SK-N-SH (cell line): ENCODE results near the gene HIF1A.

ENCODE experiments used
- EP300 ChIP-seq, 2 experiments: IDR thresholded peaks; 2 replicates each; pipeline versions ENCODE4 v1.4.0 to v1.6.1; 2012; ENCODE audit warnings: borderline replicate concordance in 1 of 2, low read depth in 1 of 2, low read length in 1 of 2
- EZH2phosphoT487 ChIP-seq: fragments of 200-600 bp; sonication (generic); IDR thresholded peaks from 2 replicates; pipeline ENCODE4 v1.6.1; 2017; ENCODE audit warnings: low read depth, mixed run types, mild to moderate bottlenecking, antibody characterized with exemption, moderate library complexity, borderline replicate concordance
- GABPA ChIP-seq: IDR thresholded peaks from 2 replicates; pipeline ENCODE4 v1.4.0; 2012; ENCODE audit warnings: low read depth, mild to moderate bottlenecking
- NRF1 ChIP-seq: IDR thresholded peaks from 2 replicates; pipeline ENCODE4 v1.6.1; 2012; ENCODE audit warnings: low read depth, mild to moderate bottlenecking, low read length
- PBX3 ChIP-seq: IDR thresholded peaks from 2 replicates; pipeline ENCODE4; 2012
- RFX5 ChIP-seq: IDR thresholded peaks from 2 replicates; pipeline ENCODE4 v1.6.1; 2012; ENCODE audit warnings: mild to moderate bottlenecking, improper control_type of control experiment, low read length
- TF ChIP-seq, protein P1 (sequence below): fragments of 200-600 bp; sonication (generic); IDR thresholded peaks from 2 replicates; pipeline ENCODE4 v1.6.1; 2017; ENCODE audit warnings: antibody characterized with exemption, mild to moderate bottlenecking, moderate library complexity

DNA sequence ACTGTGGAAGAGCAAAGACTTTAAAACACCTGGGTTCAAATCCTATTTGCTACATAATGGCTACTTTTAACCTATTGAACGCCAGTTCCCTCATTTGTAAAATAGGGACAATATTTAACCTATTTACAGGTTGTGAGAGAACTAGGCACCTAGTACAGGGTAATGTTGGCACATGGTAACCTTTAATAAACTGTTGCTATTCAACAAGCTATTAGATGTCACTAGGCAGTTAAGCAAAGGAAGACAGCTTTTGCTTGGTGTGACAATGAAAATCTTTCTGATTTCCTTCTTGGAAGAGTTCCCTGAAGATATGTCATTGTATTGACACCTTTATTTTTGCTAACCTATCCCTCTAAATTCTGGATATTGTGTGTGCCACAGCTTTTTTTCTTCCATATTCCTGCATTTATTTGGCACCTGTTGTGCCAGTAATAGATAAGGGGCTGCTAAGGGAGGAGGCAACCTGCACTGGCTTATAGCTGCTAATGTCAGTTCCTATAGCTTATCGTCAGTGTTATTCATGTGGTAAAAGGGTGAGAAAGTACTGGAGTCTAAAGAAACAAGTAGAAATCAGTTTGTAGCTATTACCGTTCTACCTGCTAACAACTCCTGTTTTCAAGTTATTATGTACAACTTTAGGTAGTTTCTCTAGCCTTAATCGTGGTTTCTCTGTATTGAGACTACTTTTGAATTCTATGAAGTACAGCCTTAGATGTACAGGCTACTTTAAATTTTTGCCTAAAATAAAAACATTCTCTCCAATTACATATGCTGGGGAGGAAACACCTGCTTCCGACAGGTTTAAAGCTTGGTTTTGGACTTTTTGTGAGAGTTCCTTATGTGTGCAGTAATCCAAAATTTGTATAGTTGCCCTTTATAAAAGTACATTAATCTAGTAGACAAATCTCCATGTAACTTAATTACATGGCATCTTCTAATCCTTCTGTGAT lies 24.3 kb downstream of the HIF1A start:
- TF ChIP-seq EP300 (IDR thresholded peaks at IDR 0.05; ENCODE audit: borderline replicate concordance in 1 of 2, low read depth in 1 of 2, low read length in 1 of 2) (no peak), NRF1 (no peak), GABPA (no peak), EZH2phosphoT487 (no peak), PBX3 (no peak), RFX5 (no peak)
- TF ChIP-seq, protein P1, sequence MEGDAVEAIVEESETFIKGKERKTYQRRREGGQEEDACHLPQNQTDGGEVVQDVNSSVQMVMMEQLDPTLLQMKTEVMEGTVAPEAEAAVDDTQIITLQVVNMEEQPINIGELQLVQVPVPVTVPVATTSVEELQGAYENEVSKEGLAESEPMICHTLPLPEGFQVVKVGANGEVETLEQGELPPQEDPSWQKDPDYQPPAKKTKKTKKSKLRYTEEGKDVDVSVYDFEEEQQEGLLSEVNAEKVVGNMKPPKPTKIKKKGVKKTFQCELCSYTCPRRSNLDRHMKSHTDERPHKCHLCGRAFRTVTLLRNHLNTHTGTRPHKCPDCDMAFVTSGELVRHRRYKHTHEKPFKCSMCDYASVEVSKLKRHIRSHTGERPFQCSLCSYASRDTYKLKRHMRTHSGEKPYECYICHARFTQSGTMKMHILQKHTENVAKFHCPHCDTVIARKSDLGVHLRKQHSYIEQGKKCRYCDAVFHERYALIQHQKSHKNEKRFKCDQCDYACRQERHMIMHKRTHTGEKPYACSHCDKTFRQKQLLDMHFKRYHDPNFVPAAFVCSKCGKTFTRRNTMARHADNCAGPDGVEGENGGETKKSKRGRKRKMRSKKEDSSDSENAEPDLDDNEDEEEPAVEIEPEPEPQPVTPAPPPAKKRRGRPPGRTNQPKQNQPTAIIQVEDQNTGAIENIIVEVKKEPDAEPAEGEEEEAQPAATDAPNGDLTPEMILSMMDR = no peak
